PC-9 (cell line): Measurements from ENCODE around the gene SEC14L6. TPM values are rescaled to one million over a fixed set of nuclear protein-coding genes. Genes with fewer than 3 reads are reported as not detected.

Experiments used
- BruUV-seq: library from RNA; stranded (reverse); fragments of 400-500 nt; replicated peaks from 2 replicates; lab custom pipeline; 2021; lab: Mats Ljungman, UMichigan
- CTCF ChIA-PET: fragments of 300-600 bp; sonication (Branson Sonifier 250); formaldehyde crosslinking; loops from one replicate; lab custom pipeline; 2022; ENCODE audit warnings: antibody characterized with exemption; lab: Charles Lee
- POLR2A ChIA-PET: fragments of 300-600 bp; sonication (Branson Sonifier 250); formaldehyde crosslinking; loops from one replicate; lab custom pipeline; 2022; ENCODE audit warnings: antibody characterized with exemption; ENCODE audit not compliant: unreplicated experiment; lab: Charles Lee
- DNase-seq, 2 experiments: peaks; one replicate each; pipeline versions ENCODE4 v3.0.0 to v3.0.0-alpha.2; 2015 to 2022; ENCODE audit warnings: mixed read lengths in 1 of 2
- H2AFZ ChIP-seq: fragments of 200-600 bp; sonication (generic); 2 replicates; pipeline ENCODE4 v1.8.1; 2017; ENCODE audit warnings: antibody characterized with exemption
- H3F3A ChIP-seq: fragments of 200-600 bp; sonication (generic); 2 replicates; pipeline ENCODE4 v1.8.1; 2017; ENCODE audit warnings: antibody characterized with exemption, mild to moderate bottlenecking, low read depth; ENCODE audit not compliant: insufficient read depth
- H3K27ac ChIP-seq: fragments of 200-600 bp; sonication (generic); 2 replicates; pipeline ENCODE4 v1.6.1; 2016; ENCODE audit warnings: mixed run types
- H3K27me3 ChIP-seq: fragments of 200-600 bp; sonication (generic); 2 replicates; pipeline ENCODE4 v1.6.1; 2016; ENCODE audit warnings: low read depth, mixed run types; ENCODE audit not compliant: insufficient read depth
- H3K36me3 ChIP-seq: fragments of 200-600 bp; sonication (generic); 2 replicates; pipeline ENCODE4 v1.6.1; 2016; ENCODE audit warnings: low read depth, mixed run types
- H3K4me1 ChIP-seq: fragments of 200-600 bp; sonication (generic); replicated peaks from 2 replicates; pipeline ENCODE4 v1.6.1; 2016; ENCODE audit warnings: mixed run types; ENCODE audit not compliant: insufficient read depth
- H3K4me2 ChIP-seq: fragments of 200-600 bp; sonication (generic); 2 replicates; pipeline ENCODE4 v1.6.1; 2017; ENCODE audit warnings: mixed run types
- H3K4me3 ChIP-seq: fragments of 200-600 bp; sonication (generic); 2 replicates; pipeline ENCODE4 v1.6.1; 2016; ENCODE audit warnings: mixed run types
- H3K79me2 ChIP-seq: fragments of 200-600 bp; sonication (generic); 2 replicates; pipeline ENCODE4 v1.6.1; 2017; ENCODE audit warnings: low read depth, mixed run types
- H3K9me2 ChIP-seq: fragments of 200-600 bp; sonication (generic); 2 replicates; pipeline ENCODE4 v1.8.1; 2017; ENCODE audit warnings: mild to moderate bottlenecking; ENCODE audit not compliant: insufficient read depth
- H3K9me3 ChIP-seq: fragments of 200-600 bp; sonication (generic); 2 replicates; pipeline ENCODE4 v1.8.1; 2016; ENCODE audit warnings: low read depth; ENCODE audit not compliant: insufficient read depth
- H4K20me1 ChIP-seq: fragments of 200-600 bp; sonication (generic); 2 replicates; pipeline ENCODE4 v1.8.1; 2017; ENCODE audit not compliant: insufficient read depth
- EZH2 ChIP-seq: fragments of 200-600 bp; sonication (generic); IDR thresholded peaks from 2 replicates; pipeline ENCODE4 v1.8.0; 2017; ENCODE audit warnings: antibody characterized with exemption, low read depth
- intact Hi-C: fragments of 100-400 bp; cut with micrococcal nuclease; formaldehyde crosslinking; loops from one replicate; pipeline ENCODE4 v1.10.0; 2022; ENCODE audit not compliant: unreplicated experiment
- total RNA-seq: library from RNA; stranded (reverse); gene quantifications from 2 replicates; pipeline ENCODE4 v1.2.3, GENCODE V29; 2021
- TF ChIP-seq, protein P1 (sequence below): fragments of 200-600 bp; sonication (generic); conservative IDR thresholded peaks from 2 replicates; pipeline ENCODE4 v1.6.1; 2017; ENCODE audit warnings: mixed run types, antibody characterized with exemption, mild to moderate bottlenecking, moderate library complexity

The SEC14L6 gene
- total RNA-seq, 1 experiment from 2014 or later, result 0.31 TPM

DNA sequence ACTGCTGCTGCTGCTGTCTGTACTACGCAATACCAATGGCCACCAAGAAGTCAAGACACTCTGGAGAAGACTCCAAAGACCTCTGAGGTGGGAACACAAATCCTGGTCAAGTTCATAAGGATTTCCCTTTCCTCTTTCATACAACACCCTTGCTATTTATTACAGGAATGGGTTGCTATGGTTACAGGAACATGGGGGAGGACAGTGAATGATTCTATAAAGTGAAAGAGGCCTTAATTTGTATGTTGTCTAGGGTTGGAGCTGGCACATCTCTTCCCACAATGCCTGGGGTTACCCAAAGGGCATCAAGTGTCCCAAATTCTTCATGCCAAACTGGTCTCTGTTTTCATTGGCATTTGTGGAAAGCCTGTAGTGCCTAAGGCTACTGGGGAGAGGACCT lies 63.4 kb downstream of the SEC14L6 start:
- ChIA-PET POLR2A (no interaction called here), CTCF (no interaction called here)
- no peak for DNase-seq
- no peaks in the 10 kb centered on the region for H3K9me3 ChIP-seq
- H2AFZ ChIP-seq, result no peak overlapping the region
- no peaks in the 10 kb centered on the region for H3F3A ChIP-seq
- intact Hi-C loops, result no loop called here
- H3K4me1 ChIP-seq, result no peaks in the 10 kb centered on the region
- no peak overlapping the region for H3K4me2 ChIP-seq
- no peaks in the 10 kb centered on the region for H3K79me2 ChIP-seq
- H3K27me3 ChIP-seq, result no peaks in the 10 kb centered on the region
- H3K27ac ChIP-seq, result no peak overlapping the region
- H3K36me3 ChIP-seq, result no peaks in the 10 kb centered on the region
- H3K4me3 ChIP-seq, result no peak overlapping the region
- BruUV-seq, result no TSS peak
- H3K9me2 ChIP-seq, result no peaks in the 10 kb centered on the region
- no peaks in the 10 kb centered on the region for H4K20me1 ChIP-seq
- TF ChIP-seq EZH2, result no peak
- TF ChIP-seq, protein P1, sequence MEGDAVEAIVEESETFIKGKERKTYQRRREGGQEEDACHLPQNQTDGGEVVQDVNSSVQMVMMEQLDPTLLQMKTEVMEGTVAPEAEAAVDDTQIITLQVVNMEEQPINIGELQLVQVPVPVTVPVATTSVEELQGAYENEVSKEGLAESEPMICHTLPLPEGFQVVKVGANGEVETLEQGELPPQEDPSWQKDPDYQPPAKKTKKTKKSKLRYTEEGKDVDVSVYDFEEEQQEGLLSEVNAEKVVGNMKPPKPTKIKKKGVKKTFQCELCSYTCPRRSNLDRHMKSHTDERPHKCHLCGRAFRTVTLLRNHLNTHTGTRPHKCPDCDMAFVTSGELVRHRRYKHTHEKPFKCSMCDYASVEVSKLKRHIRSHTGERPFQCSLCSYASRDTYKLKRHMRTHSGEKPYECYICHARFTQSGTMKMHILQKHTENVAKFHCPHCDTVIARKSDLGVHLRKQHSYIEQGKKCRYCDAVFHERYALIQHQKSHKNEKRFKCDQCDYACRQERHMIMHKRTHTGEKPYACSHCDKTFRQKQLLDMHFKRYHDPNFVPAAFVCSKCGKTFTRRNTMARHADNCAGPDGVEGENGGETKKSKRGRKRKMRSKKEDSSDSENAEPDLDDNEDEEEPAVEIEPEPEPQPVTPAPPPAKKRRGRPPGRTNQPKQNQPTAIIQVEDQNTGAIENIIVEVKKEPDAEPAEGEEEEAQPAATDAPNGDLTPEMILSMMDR, result no peak

DNA sequence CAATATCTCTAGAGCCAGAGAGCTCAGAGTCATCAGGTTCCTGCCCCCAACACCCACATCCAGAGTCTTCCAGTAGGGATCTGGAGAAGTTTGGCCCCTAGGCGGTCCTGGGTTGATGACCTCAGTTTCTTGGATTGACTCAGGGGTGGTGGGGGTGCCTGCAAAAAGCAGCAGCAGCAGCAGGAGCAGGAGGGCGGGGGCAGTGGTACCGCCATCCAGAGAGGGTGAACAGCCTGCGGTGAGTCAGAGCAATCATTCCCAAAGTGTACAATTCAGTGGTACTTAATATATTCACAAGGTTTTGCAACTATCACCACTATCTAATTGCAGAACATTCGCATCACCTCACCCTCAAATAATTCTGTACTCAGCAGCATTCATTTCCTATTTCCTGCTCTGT lies 64.8 kb downstream of the SEC14L6 start:
- CTCF ChIA-PET, result no interaction called here
- no peak for DNase-seq

DNA sequence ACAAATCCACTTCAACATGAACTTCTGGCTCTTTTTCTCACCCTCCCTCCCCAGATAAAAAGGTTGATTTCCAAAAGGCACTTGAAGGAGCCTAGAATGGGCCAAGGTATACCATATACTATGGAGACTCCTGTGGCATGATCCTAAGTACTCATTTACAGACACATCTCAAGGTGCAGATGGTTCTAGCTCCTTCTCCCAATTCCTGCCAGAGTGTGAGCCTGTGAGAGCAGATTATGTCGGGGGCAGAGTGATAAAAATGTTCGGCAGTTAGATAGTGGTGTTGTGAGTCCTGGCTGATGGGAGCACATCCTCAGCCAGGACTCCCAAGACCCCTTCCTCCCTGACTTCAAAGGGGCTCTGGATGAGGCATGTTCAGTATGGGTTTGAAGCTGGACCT lies 66.6 kb downstream of the SEC14L6 start:
- Histone ChIP-seq H4K20me1 (no peaks in the 10 kb centered on the region), H3K79me2 (no peaks in the 10 kb centered on the region), H2AFZ (no peak overlapping the region), H3K4me2 (no peak overlapping the region), H3K27ac (no peak overlapping the region), H3K36me3 (no peaks in the 10 kb centered on the region), H3K9me2 (no peaks in the 10 kb centered on the region), H3F3A (no peaks in the 10 kb centered on the region), H3K27me3 (no peaks in the 10 kb centered on the region), H3K4me3 (no peak overlapping the region), H3K4me1 (no peaks in the 10 kb centered on the region), H3K9me3 (no peaks in the 10 kb centered on the region)
- no TSS peak for BruUV-seq
- ChIA-PET CTCF (interaction anchor here (0.6 kb wide), 1 partner anchor 24 kb away, joined by 4 read pairs; no protein-coding TSS in a partner anchor), POLR2A (interaction anchor here (0.6 kb wide), 1 partner anchor 71 kb away, joined by 7 read pairs; no protein-coding TSS in a partner anchor)
- TF ChIP-seq EZH2, result no peak
- TF ChIP-seq, protein P1, result no peak
- intact Hi-C loops, result no loop called here
- no peak for DNase-seq

More for the DNA sequence above, 64.8 kb downstream of the SEC14L6 start:
- H3K27ac ChIP-seq, result no peak overlapping the region
- intact Hi-C loops, result no loop called here
- no TSS peak for BruUV-seq
- no peak overlapping the region for H2AFZ ChIP-seq
- H3K4me3 ChIP-seq, result no peak overlapping the region
- no peak for TF ChIP-seq EZH2
- TF ChIP-seq, protein P1, result no peak
- no peaks in the 10 kb centered on the region for H3K4me1 ChIP-seq
- H3K79me2 ChIP-seq, result no peaks in the 10 kb centered on the region
- H3F3A ChIP-seq, result no peaks in the 10 kb centered on the region
- no peaks in the 10 kb centered on the region for H3K27me3 ChIP-seq
- no peaks in the 10 kb centered on the region for H3K9me2 ChIP-seq
- no peaks in the 10 kb centered on the region for H4K20me1 ChIP-seq
- no peaks in the 10 kb centered on the region for H3K9me3 ChIP-seq
- no peak overlapping the region for H3K4me2 ChIP-seq
- POLR2A ChIA-PET, result no interaction called here
- no peaks in the 10 kb centered on the region for H3K36me3 ChIP-seq
